ENCODE results near the gene SIDT2. TPM values are rescaled to one million over a fixed set of nuclear protein-coding genes. Genes with fewer than 3 reads are reported as not detected.
"Not testable (repeated sequence)": the region's sequence is repeated elsewhere in the genome, so short reads cannot be mapped to it uniquely, and the experiment has no call there.

SIDT2 gene
- total RNA-seq, 1 experiment from 2014 or later, result 11.8 TPM

GRCh38 chr11:117170210-117170609 is 8.3 kb upstream of the SIDT2 start:
- in situ Hi-C loops (cut with HindIII; ENCODE audit: low pct_unique_long_range_greater_than_20kb, low sequenced_read_pairs), result no loop called here

DNA sequence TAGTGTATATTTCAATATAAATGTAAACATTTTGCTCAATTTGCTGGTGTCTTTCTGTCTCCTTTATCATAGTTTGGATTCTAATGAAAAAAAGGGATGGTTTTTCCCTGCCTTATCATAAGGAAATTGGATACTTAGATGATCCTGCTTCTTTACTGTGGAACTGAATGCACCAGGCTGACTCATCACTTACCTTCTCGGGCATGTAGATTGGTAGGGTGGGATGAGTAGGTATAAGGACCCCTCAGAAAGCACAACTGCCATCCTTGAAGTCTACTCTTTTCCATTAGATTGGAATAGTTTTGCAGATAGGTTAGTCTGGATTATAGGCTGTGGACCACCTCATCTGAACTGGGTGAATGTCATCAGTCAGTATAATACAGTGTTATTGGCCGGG is 7.5 kb upstream of the SIDT2 start:
- in situ Hi-C loops (cut with HindIII; ENCODE audit: low pct_unique_long_range_greater_than_20kb, low sequenced_read_pairs), result no loop called here
- DNase-seq (ENCODE audit: low read depth), result no peak

More at GRCh38 chr11:117170210-117170609, 8.3 kb upstream of the SIDT2 start:
- no peak for DNase-seq (ENCODE audit: low read depth)

GRCh38 chr11:117171404-117172061 is 7.0 kb upstream of the SIDT2 start:
- in situ Hi-C loops (cut with HindIII; ENCODE audit: low pct_unique_long_range_greater_than_20kb, low sequenced_read_pairs), result no loop called here
- no peak for DNase-seq (ENCODE audit: low read depth)

- DNase-seq (ENCODE audit: low read depth), result no peak
- in situ Hi-C loops (cut with HindIII; ENCODE audit: low pct_unique_long_range_greater_than_20kb, low sequenced_read_pairs), result no loop called here
Measured at GRCh38 chr11:117172724-117173421, 5.7 kb upstream of the SIDT2 start.

- DNase-seq (ENCODE audit: low read depth), result no peak
- in situ Hi-C loops (cut with HindIII; ENCODE audit: low pct_unique_long_range_greater_than_20kb, low sequenced_read_pairs), result no loop called here
Measured at GRCh38 chr11:117175104-117175503, 3.4 kb upstream of the SIDT2 start.

GRCh38 chr11:117175781-117176180 is 2.8 kb upstream of the SIDT2 start:
- no peak for DNase-seq (ENCODE audit: low read depth)
- in situ Hi-C loops (cut with HindIII; ENCODE audit: low pct_unique_long_range_greater_than_20kb, low sequenced_read_pairs), result no loop called here

GRCh38 chr11:117176186-117176585 is 2.4 kb upstream of the SIDT2 start:
- in situ Hi-C loops (cut with HindIII; ENCODE audit: low pct_unique_long_range_greater_than_20kb, low sequenced_read_pairs), result no loop called here

GRCh38 chr11:117177534-117178209 is 871 bp upstream of the SIDT2 start:
- DNase-seq (ENCODE audit: low read depth), result no peak
- in situ Hi-C loops (cut with HindIII; ENCODE audit: low pct_unique_long_range_greater_than_20kb, low sequenced_read_pairs), result no loop called here

More at GRCh38 chr11:117176186-117176585, 2.4 kb upstream of the SIDT2 start:
- DNase-seq (ENCODE audit: low read depth), result no peak

DNA sequence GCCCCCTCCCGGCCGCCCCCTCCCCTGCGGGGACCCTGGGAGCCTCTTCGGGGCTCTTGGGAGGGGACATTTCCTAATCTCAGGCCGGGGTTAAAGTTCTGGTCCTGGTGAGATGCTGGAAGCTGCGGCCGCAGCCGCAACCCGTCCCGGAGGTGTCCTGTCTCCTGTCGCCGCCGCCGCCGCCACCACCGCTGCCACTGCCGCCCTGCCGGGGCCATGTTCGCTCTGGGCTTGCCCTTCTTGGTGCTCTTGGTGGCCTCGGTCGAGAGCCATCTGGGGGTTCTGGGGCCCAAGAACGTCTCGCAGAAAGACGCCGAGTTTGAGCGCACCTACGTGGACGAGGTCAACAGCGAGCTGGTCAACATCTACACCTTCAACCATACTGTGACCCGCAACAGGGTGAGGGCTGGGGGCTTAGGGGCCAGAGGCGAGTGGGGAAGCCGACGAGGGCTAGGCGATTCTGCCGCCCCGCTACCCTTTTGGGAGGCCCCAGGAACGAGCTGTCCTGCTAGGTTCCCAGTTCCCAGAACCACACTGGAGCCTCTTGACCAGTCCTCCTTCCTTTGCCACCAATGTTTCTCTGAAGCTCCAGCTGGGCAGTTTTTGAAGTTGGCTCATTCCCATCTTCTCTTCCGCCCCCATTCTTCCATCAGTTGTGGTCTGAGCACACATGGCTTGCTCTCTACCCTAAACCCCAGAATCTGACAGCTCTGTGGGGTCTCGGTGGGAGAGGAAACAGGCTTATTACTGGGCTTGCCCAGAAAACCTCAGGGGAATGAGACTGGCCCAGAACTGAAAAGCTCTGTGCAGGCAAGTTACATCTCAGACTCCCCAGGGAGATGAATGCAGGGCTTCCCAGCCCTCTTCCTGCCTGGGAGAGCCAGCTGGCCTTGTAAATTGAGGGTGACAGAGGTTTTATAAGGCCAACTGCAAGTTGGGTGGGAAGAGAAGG is 781 bp downstream of the SIDT2 start:
- peak; percentile 11 for DNase-seq (ENCODE audit: low read depth)
- in situ Hi-C loops (cut with HindIII; ENCODE audit: low pct_unique_long_range_greater_than_20kb, low sequenced_read_pairs), result no loop called here

- in situ Hi-C loops (cut with HindIII; ENCODE audit: low pct_unique_long_range_greater_than_20kb, low sequenced_read_pairs), result no loop called here
- DNase-seq (ENCODE audit: low read depth), result no peak
Measured at GRCh38 chr11:117180020-117180419, 1.5 kb downstream of the SIDT2 start.

GRCh38 chr11:117180661-117181585 is 2.4 kb downstream of the SIDT2 start:
- in situ Hi-C loops (cut with HindIII; ENCODE audit: low pct_unique_long_range_greater_than_20kb, low sequenced_read_pairs), result no loop called here
- DNase-seq (ENCODE audit: low read depth), result peak; percentile 10

DNA sequence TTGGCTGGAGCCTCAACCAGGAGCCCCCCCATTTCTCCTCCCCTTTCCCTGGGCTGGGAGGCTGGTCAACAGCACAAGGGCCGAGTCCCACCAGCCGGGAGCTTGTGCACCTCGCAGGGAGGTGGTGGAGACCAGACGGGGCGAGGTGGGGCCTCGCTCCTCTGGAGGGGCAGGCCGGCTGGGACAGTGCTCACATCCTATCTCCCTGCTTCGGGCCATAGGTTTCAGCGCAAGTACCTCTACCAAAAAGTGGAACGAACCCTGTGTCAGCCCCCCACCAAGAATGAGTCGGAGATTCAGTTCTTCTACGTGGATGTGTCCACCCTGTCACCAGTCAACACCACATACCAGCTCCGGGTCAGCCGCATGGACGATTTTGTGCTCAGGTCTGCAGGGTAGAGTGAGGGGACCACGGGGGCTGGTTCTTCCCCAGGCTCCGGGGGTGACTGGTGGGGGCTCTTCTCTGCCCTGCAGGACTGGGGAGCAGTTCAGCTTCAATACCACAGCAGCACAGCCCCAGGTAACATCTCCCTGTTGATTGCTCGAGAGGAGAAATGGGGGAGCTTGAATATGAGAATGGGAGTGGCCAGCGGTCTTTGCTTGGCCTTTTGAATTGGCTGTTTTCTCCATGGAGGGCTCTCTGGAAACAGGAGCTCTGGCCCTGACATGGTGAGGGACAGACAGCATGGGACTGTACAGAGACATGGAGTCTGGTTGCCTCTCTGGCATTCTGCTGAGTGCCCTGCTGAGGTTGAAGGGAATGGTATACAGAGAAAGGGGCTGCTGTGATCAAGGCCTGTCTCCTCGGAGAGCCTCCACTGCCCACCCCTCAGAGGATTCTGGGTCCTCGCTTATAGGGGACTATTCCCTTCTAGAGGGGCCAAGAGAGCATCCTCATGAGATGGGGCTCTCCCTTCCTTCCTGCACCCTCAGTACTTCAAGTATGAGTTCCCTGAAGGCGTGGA is 3.3 kb downstream of the SIDT2 start:
- in situ Hi-C loops (cut with HindIII; ENCODE audit: low pct_unique_long_range_greater_than_20kb, low sequenced_read_pairs), result no loop called here
- no peak for DNase-seq (ENCODE audit: low read depth)

GRCh38 chr11:117182551-117182935 is 4.0 kb downstream of the SIDT2 start:
- DNase-seq (ENCODE audit: low read depth), result no peak
- in situ Hi-C loops (cut with HindIII; ENCODE audit: low pct_unique_long_range_greater_than_20kb, low sequenced_read_pairs), result no loop called here

DNA sequence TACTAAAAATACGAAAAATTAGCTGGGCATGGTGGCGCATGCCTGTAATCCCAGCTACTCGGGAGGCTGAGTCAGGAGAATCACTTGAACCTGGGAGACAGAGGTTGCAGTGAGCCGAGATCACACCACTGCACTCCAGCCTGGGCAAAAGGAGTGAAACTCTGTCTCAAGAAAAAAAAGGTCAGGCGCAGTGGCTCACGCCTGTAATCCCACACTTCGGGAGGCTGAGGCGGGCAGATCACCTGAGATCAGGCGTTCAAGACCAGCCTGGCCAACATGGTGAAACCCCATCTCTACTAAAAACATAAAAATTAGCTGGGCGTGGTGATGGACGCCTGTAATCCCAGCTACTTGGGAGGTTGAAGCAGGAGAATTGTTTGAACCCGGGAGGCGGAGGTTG is 4.6 kb downstream of the SIDT2 start:
- in situ Hi-C loops (cut with HindIII; ENCODE audit: low pct_unique_long_range_greater_than_20kb, low sequenced_read_pairs), result not testable (repeated sequence)

DNA sequence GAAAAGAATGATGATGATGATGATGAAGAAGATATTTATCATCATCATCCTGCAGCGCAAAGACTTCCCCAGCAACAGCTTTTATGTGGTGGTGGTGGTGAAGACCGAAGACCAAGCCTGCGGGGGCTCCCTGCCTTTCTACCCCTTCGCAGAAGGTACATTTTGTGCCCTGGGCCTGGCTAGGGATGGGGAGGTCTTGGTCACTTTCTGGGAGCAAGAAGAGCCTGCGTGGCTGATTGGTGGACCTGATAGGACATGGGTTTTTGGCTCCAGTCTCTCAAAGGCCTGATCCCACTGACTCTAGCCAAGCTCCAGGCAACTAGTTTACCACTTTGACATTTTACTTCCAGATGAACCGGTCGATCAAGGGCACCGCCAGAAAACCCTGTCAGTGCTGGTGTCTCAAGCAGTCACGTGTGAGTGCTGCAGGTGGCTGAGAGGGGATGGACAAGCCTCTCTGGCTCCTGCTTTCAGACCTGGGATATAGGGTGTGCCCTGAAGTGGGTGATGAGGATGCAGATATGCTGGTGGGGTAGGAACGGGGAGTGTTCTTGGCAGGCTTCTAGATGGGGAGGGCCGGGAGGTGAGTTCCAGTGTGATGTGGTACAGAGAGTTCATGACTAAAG is 5.3 kb downstream of the SIDT2 start:
- DNase-seq (ENCODE audit: low read depth), result no peak
- in situ Hi-C loops (cut with HindIII; ENCODE audit: low pct_unique_long_range_greater_than_20kb, low sequenced_read_pairs), result no loop called here

More for the DNA sequence above, 4.6 kb downstream of the SIDT2 start:
- DNase-seq (ENCODE audit: low read depth), result not testable (repeated sequence)

Measured in Caki2 (cell line).